HG02852 (cell line): ENCODE results near the gene CSNK1E.
"Not testable (repeated sequence)": the region's sequence is repeated elsewhere in the genome, so short reads cannot be mapped to it uniquely, and the experiment has no call there.

ENCODE experiments used
- ATAC-seq: cut with Tn5 transposase; IDR thresholded peaks from one replicate; pipeline ENCODE4 v1.9.1; 2021; ENCODE audit warnings: mild to moderate bottlenecking, moderate library complexity; ENCODE audit not compliant: unreplicated experiment

CSNK1E gene

GRCh38 chr22:38317122-38317994, at the start of gene CSNK1E:
Gene CSNK1E (minus strand): TSS chr22:38317433. CDS start chr22:38314157, 3,276 bp downstream.
- ATAC-seq, result no peak

GRCh38 chr22:38365829-38366228, 48.6 kb upstream of the CSNK1E start:
- ATAC-seq, result not testable (repeated sequence)

GRCh38 chr22:38365174-38365573, 47.9 kb upstream of the CSNK1E start:
- ATAC-seq, result not testable (repeated sequence)

- not testable (repeated sequence) for ATAC-seq
Measured at GRCh38 chr22:38360560-38360959, 43.3 kb upstream of the CSNK1E start.

- ATAC-seq, result not testable (repeated sequence)
Measured at GRCh38 chr22:38359817-38360216, 42.6 kb upstream of the CSNK1E start.

GRCh38 chr22:38357971-38358370, 40.7 kb upstream of the CSNK1E start:
- not testable (repeated sequence) for ATAC-seq

- ATAC-seq, result no peak
Measured at GRCh38 chr22:38355275-38355674, 38.0 kb upstream of the CSNK1E start.

- ATAC-seq, result no peak
Measured at GRCh38 chr22:38353701-38354100, 36.5 kb upstream of the CSNK1E start.

GRCh38 chr22:38353142-38353629, 36.0 kb upstream of the CSNK1E start:
- no peak for ATAC-seq

GRCh38 chr22:38352436-38352835, 35.2 kb upstream of the CSNK1E start:
- no peak for ATAC-seq

GRCh38 chr22:38350444-38351359, 33.5 kb upstream of the CSNK1E start:
- ATAC-seq, result no peak

GRCh38 chr22:38348751-38349496, 31.7 kb upstream of the CSNK1E start:
- no peak for ATAC-seq

- no peak for ATAC-seq
Measured at GRCh38 chr22:38347944-38348750, 30.9 kb upstream of the CSNK1E start.

GRCh38 chr22:38347181-38347943, 30.1 kb upstream of the CSNK1E start:
- no peak for ATAC-seq

GRCh38 chr22:38346506-38346905, 29.3 kb upstream of the CSNK1E start:
- no peak for ATAC-seq

GRCh38 chr22:38345782-38346181, 28.5 kb upstream of the CSNK1E start:
- ATAC-seq, result no peak

GRCh38 chr22:38339893-38340292, 22.7 kb upstream of the CSNK1E start:
- not testable (repeated sequence) for ATAC-seq

GRCh38 chr22:38338772-38339379, 21.6 kb upstream of the CSNK1E start:
- ATAC-seq, result no peak

GRCh38 chr22:38336699-38337098, 19.5 kb upstream of the CSNK1E start:
- no peak for ATAC-seq
